Measurements from ENCODE around the gene FSTL4.

GRCh38 chr5:133455676-133456075 is 156.7 kb downstream of the FSTL4 start:
- TF ChIP-seq CTCF (IDR thresholded peaks at IDR 0.05) (no peak), POLR2A (IDR thresholded peaks at IDR 0.05) (no peak)

All from lower leg skin (tissue), 3 donors.